Stimulated activated CD8-positive, alpha-beta memory T cell treated with anti-CD3 and anti-CD28 coated beads, Interleukin-15, amount 100 ng/mL, for 1 hour (primary cell): ENCODE results near the gene EML4.
A peak's percentile ranks its signal among the peaks of the same experiment; 100 is the strongest.
"Not testable (repeated sequence)": the region's sequence is repeated elsewhere in the genome, so short reads cannot be mapped to it uniquely, and the experiment has no call there.

Experiments used
- DNase-seq: peaks from one replicate; pipeline ENCODE4 v3.0.0-alpha.2; 2020; ENCODE audit warnings: low read depth

EML4 gene, protein sequence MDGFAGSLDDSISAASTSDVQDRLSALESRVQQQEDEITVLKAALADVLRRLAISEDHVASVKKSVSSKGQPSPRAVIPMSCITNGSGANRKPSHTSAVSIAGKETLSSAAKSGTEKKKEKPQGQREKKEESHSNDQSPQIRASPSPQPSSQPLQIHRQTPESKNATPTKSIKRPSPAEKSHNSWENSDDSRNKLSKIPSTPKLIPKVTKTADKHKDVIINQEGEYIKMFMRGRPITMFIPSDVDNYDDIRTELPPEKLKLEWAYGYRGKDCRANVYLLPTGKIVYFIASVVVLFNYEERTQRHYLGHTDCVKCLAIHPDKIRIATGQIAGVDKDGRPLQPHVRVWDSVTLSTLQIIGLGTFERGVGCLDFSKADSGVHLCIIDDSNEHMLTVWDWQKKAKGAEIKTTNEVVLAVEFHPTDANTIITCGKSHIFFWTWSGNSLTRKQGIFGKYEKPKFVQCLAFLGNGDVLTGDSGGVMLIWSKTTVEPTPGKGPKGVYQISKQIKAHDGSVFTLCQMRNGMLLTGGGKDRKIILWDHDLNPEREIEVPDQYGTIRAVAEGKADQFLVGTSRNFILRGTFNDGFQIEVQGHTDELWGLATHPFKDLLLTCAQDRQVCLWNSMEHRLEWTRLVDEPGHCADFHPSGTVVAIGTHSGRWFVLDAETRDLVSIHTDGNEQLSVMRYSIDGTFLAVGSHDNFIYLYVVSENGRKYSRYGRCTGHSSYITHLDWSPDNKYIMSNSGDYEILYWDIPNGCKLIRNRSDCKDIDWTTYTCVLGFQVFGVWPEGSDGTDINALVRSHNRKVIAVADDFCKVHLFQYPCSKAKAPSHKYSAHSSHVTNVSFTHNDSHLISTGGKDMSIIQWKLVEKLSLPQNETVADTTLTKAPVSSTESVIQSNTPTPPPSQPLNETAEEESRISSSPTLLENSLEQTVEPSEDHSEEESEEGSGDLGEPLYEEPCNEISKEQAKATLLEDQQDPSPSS

GRCh38 chr2:42169100-42169873 lies at the start of gene EML4:
Gene EML4 (plus strand): TSS chr2:42169353. CDS start chr2:42169612, 259 bp downstream.
- DNase-seq, result peak; percentile 82

DNA sequence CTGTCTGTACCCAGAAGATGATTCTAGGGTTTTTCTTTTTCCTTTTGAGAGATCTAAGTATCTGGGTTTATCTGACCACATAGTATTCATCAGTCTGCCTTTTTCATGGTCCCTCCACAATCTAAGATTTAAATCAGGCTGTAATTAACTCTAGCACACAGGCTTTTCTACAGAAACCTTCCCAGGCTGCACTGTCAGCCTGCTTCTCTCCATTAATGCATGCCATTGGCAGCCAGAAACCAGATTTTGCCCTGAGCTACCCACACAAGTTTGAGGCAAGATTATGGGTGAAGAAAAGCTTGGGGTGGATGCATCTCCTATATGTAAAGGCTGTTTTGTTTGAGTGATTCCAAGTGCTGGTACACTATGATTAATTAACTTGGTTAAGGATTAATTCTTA lies 45.7 kb upstream of the EML4 start:
- DNase-seq, result no peak

GRCh38 chr2:42124011-42124785 lies 45.0 kb upstream of the EML4 start:
- no peak for DNase-seq

DNA sequence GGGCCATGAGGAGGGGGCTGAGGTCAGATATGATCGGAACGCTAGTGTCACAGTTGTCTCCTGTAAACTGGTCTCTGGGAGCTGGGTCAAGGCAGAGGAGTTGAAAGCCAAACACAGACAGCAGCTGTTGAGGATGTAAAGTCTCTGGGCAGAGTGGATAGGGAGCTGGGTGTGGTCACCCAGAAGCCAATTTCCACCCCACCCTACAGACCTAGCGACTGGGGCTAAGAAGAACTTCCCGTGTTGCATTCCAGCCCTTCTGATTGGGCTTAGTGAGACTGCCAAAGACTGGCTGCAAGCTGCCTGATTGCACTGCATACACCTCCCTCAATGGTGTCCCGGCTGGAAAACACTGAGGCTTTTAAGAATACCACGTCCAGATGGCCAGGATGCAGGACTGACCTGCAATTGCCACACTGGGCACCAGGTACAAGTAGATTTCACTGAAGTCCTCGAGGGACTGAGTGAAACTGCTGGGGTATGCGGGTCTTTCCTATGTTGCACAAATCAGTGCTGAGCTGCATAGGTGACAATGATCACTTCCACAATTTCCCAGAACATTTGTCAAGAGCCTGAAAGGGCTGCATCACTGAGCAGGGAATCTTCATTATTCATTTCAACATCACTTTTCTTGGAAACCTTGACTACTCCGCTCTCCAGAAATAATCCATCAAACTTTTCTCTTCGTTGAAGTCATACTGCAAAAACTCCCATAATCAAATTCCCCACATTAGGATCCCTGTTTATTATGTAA lies 43.1 kb upstream of the EML4 start:
- DNase-seq, result no peak

DNA sequence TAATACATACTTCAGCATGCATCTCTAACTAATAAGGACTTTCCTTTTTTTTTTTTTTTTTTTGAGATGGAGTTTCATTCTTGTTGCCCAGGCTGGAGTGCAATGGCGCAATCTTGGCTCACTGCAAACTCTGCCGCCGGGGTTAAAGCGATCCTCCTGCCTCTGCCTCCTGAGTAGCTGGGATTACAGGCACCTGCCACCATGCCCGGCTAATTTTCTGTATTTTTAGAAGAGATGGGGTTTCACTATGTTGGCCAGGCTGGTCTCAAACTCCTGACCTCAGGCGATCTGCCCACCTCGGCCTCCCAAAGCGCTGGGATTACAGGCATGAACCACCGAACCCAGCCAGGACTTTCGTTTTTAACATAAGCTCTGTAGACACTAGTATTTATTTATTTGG lies 42.3 kb upstream of the EML4 start:
- DNase-seq, result not testable (repeated sequence)

DNA sequence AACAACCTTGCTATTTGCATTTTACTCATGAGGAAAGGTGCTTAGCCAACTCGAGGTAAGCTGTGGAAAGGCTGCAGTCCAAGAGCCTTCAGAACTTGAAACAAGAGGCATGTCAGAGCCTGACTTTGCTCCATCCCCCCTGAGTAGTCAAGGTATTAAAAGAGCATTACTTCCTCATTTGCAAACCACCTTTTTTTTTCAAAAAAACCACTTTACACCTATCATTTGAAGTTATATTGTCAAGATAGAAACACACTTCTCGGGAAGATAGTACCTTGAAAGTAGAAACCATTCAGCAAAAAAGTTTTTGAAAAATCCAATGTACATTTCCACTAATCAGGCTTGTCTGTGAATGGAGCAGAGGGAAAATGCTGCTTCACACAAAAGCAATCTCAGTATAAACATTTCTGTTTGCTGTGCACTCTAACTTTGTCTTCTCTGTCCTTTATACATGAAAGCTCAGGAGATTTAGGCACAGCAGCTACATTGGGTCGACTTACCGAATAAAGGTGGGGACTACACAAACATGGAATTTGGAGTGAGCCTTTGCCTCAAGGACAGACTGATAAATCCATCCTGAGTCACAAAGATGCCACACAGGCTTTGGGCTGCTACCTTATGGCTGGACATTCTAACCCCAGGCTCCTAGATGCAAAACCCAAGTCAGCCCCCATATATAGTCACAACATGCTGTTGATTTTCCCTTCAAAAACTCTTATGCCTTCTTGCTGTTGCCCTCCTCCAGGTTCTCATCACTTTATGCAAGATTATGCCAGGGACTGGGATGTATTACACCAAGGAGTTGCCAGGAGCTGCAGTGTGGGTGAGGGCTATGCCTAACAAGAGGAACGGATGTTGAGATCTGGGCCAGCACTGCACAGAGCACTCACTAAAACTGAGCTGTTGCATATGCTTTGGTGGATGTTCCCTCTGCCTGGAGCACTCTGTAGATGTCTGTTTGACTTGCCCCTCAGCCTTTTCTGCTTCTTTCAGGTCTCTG lies 41.4 kb upstream of the EML4 start:
- no peak for DNase-seq

GRCh38 chr2:42128721-42129486 lies 40.2 kb upstream of the EML4 start:
- DNase-seq, result no peak

DNA sequence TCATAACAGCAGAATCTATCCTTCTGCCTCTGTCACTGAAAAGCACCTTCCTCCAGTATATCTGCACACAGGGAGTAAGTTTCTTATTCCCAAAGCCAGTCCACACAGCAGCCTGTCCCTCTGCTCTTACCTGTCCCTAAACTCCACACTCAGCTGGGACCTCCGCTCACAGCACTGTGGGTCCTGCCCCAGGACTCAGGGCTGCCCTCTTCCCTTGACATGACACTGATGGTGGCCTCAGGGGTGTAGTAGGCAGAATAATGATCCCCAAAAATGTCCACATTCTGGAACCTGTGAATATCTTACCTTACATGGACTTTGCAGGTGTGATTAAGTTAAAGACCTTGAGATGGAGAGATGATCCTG lies 39.7 kb upstream of the EML4 start:
- DNase-seq, result no peak

DNA sequence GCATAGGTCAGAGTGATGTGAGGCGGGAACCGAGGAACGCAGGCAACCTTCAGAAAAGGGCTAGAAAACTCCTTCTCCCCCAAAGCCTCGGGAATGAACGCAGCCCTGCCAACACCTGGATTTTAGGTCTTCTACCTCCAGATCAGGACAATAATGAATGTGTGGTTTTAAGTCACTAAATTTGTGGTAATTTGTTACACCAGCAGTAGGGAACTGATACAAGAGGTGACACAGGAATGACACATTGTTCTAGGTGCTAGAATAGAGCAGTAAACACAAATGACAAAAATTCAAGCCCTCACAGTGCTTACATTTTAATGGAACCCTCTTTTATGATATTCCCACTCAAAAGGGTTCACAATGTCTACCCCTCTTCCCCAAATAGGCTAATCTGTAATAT lies 39.2 kb upstream of the EML4 start:
- DNase-seq, result no peak

- not testable (repeated sequence) for DNase-seq
These were observed 38.3 kb upstream of the EML4 start for GRCh38 chr2:42130858-42131257.

- DNase-seq, result no peak
These were observed 36.8 kb upstream of the EML4 start for GRCh38 chr2:42132191-42132965.

- peak; percentile 75 for DNase-seq
These were observed 36.0 kb upstream of the EML4 start for GRCh38 chr2:42132966-42133641.

- DNase-seq, result no peak
These were observed 35.4 kb upstream of the EML4 start for GRCh38 chr2:42133771-42134195.

GRCh38 chr2:42134401-42134932 lies 34.7 kb upstream of the EML4 start:
- not testable (repeated sequence) for DNase-seq

DNA sequence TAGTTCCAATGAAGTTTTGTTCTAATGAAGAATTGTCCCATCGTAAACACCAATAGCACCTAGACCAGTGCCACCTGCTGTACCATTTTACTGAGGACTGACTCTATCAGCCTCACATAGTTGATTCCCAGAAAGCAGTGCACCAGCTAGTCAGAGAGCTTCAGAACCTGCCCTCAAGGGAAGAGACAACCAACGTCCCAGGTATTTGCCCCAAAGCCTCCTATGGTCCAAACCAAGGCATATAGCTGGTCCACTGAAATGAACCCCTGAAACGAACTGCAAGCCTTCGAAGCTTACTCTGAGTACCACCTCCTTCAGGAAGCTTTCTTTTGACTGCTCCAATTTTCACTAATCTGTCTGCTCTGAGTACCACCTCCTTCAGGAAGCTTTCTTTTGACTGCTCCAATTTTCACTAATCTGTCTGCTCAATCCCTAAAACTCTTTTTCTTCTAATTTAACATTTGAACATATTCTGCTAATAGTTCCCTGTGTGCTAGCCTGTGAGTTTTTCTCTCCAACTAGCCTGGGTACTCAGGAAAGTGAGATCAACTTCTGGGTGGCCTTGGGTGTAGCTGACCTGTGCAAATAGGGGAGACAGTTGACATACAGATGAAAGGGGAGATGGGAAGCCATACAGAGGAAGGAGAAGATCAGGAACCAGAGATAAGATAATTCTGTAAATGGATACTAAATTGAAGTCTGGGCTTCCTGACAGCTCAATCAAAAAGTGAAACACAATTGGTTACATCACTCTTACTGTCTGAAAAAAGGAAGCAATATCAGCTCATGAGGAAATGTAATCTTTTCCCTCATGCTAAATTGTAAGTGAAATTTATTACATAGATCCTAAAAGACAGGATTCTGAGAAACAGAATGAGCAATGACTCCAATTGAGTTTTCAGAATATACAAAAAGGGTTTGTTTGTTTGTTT lies 33.5 kb upstream of the EML4 start:
- DNase-seq, result no peak

DNA sequence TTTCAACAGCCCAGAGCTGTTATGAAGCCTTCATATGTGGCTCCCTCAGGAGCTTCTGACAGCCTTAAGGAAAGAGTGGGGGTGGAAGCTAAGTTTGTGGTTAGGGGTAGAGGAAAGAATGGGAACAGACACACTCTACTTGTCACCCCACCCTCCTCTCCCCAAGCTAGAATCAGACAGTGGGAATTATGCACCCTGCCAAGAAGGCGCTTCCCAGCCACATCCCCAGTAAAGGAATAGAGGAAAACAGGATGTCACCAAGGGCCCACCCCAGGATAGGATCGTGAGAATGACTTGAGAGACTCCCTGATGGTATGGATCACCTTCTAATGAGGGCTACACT lies 32.4 kb upstream of the EML4 start:
- no peak for DNase-seq
